GM18517 (cell line): ENCODE results near the gene AMBRA1.
"Not testable (repeated sequence)": the region's sequence is repeated elsewhere in the genome, so short reads cannot be mapped to it uniquely, and the experiment has no call there.

Experiments
- ATAC-seq: cut with Tn5 transposase; IDR thresholded peaks from one replicate; pipeline ENCODE4 v1.9.1; 2021; ENCODE audit warnings: mild to moderate bottlenecking, moderate library complexity; ENCODE audit not compliant: unreplicated experiment

The AMBRA1 gene

DNA sequence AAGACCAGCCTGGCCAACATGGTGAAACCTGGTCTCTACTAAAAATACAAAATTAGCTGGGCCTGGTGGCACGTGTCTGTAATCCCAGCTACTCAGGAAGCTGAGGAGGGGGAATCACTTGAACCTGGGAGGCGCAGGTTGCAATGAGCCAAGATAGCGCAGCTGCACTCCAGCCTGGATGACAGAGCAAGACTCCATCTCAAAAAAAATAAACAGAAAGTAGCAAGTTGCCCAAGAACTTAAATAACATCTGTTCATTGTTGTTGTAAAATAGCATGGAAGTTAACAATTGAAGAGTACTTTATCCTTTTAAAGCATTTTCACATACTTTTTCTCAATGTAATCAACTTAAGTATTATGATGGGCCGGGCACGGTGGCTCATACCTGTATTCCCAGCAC lies 5.7 kb downstream of the AMBRA1 start:
- ATAC-seq, result no peak

DNA sequence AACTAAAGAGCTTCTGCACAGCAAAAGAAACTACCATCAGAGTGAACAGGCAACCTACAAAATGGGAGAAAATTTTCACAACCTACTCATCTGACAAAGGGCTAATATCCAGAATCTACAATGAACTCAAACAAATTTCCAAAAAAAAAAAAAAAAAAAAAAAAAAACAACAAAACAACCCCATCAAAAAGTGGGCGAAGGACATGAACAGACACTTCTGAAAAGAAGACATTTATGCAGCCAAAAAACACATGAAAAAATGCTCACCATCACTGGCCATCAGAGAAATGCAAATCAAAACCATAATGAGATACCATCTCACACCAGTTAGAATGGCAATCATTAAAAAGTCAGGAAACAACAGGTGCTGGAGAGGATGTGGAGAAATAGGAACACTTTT lies 10.3 kb downstream of the AMBRA1 start:
- ATAC-seq, result not testable (repeated sequence)

- ATAC-seq, result no peak
Measured at GRCh38 chr11:46582588-46582987, 11.2 kb downstream of the AMBRA1 start.

DNA sequence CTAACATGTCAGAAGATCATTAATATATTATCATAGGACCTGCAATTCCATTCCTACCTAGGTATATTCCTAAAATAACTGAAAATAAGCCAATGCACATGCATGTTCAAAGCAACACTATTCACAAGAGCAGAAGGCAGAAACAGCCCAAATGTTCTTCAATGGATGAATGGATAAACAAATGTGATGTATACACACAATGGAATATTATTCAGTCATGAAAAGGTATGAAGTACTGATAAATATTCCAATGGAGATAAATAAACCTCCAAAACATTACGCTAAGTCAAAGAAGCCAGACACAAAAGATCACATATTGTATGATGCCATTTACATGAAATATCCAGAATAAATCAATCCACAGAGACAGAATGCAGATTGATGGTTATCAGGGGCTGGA lies 16.8 kb downstream of the AMBRA1 start:
- no peak for ATAC-seq

GRCh38 chr11:46574656-46575055 lies 19.2 kb downstream of the AMBRA1 start:
- ATAC-seq, result no peak

DNA sequence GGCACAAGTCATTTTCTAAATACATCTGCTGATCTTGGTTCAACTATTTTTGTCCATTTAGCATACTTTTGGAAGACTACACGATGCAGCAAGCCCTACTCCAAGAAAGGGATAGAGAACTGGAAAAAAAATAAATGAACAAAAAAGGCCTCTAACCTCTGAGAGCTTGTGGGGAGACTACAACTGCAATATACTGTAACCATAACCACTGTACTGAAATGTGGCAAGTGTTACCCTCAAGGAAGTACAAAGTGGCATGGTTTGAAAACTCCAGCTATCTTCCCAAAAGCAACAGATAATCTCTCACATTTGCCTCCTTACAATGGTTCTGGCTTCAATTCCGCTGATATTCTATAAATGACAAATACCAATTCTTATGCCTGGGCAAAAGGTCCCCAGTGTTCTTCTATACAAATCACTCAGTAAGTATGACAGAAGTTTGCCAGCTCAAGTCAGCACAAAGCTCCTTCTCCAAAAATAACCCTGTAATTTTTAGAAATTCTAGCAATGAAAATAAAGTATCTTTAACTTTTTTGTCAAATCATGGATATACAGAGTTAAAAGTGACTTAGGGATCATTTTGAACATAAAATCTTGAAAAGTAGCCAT lies 22.9 kb downstream of the AMBRA1 start:
- no peak for ATAC-seq

DNA sequence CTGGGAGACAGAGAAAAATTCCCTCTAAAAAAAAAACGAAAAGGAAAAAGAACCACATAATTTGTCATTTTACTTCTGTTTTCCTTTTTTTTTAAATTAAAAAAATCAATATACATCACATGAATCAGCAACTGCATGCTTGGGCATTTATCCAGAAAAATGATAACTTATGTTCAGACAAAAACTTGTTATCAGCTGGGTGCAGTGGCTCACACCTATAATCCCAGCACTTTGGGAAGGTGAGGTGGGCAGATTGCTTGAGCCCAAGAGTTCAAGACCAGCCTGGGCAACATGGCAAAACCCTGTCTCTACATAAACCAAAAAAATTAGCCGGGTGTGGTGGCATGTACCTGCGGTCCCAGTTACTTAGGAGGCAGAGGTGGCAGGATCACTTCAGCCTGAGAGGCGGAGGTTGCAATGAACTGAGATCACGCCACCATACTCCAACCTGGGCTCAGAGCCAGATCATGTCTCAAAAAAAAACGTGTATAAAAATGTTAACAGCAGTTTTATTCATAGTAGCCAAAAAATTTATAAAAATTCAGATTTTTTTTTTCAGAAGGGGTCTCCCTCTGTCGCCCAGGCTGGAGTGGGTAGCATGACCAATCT lies 28.5 kb downstream of the AMBRA1 start:
- no peak for ATAC-seq

GRCh38 chr11:46564459-46564858 lies 29.4 kb downstream of the AMBRA1 start:
- ATAC-seq, result no peak

DNA sequence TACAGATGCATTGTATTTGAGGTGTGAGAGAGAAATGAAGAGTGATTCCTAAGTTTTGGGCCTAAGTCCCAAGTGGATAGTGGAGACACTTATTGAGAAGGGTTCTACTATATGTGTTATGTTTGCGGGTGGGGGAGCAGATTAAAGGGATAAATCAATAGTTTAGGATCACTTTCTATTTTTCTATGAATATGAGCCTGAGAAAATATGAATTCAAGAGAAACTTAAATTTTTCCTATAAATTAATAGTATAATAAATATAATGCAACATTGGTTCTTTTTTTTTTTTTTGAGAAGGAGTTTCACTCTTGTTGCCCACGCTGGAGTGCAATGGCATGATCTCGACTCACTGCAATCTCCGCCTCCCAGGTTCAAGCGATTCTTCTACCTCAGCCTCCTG lies 31.3 kb downstream of the AMBRA1 start:
- no peak for ATAC-seq

GRCh38 chr11:46560300-46560991 lies 33.4 kb downstream of the AMBRA1 start:
- no peak for ATAC-seq

DNA sequence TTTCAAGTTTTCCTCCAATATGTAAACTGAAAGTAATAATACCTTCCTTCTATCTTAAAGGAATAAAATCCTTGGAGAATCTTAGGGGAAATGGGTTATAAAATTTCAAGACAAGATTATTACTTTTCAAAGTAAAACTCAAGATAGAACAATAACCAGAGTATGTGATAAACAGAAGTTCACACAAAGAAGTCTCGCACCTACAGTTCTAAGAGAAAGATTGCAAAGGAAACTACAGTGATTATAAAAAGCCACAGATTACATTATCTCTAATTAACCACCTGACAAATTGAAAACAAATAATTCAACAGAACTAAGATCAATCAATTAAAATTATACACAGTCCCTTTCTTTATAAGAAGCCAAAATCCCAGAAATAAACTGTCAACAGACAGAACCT lies 34.0 kb downstream of the AMBRA1 start:
- ATAC-seq, result no peak

DNA sequence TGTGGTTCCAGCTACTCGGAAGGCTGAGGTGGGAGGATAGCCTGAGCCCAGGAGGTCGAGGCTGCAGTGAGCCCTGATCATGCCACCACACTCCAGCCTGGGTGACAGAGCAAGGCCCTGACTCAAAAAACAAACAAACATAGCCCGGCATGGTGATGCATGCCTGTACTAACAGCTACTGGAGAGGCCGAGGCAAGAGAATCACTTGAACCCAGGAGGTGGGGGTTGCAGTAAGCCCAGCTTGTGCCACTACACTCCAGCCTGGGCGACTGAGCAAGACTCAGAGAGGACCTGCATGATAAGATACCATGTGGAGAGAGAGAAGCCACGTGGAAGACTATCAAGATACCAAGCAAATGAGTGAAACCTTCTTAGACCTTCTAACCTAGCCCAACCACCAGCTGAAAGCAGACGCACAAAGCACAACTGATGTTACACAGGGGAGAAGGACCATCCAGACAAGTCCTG lies 36.1 kb downstream of the AMBRA1 start:
- no peak for ATAC-seq

- peak; percentile 44 for ATAC-seq
Measured at GRCh38 chr11:46555267-46556054, 38.4 kb downstream of the AMBRA1 start.

- no peak for ATAC-seq
Measured at GRCh38 chr11:46554213-46555147, 39.3 kb downstream of the AMBRA1 start.

DNA sequence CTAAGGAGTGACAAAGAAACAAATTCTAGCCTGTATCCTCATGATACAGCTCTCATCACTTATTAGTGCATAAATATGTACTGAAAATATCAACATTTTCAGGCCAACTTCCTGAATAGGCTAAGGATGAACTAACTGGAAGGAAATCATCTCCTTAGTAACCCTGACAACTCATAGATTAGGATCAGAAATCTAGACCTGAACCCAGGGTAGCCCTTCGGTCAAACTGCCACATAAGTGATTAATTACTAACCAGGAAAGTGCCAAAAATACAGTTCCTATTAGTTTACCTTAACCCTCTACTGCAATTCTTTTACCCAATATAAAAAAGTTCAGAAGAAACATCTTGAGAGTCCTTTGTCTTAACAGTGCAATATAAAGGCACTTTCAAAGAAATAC lies 40.0 kb downstream of the AMBRA1 start:
- ATAC-seq, result no peak

DNA sequence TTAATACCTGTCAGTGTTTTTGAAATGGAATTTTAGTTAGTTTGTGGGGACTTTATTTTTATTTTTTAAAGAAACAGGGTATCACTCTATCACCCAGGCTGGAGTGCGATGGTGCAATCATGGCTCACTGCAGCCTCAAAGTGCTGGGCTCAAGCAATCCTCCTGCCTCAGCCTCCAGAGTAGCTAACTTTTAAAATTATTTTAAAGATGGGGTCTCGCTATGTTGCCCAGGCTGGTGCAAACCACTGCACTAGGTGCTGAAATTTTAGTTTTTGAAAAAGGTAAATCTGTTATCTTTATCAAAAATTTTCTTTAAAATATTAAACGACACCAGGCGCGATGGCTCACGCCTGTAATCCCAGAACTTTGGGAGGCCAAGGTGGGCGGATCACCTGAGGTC lies 42.6 kb downstream of the AMBRA1 start:
- no peak for ATAC-seq

GRCh38 chr11:46547579-46547978 lies 46.2 kb downstream of the AMBRA1 start:
- ATAC-seq, result no peak

GRCh38 chr11:46543564-46543963 lies 50.3 kb downstream of the AMBRA1 start:
- no peak for ATAC-seq

- ATAC-seq, result no peak
Measured at GRCh38 chr11:46541593-46542371, 52.0 kb downstream of the AMBRA1 start.

GRCh38 chr11:46540807-46541206 lies 53.0 kb downstream of the AMBRA1 start:
- ATAC-seq, result no peak
